Ishikawa (cell line): ENCODE data around the gene OLIG1.

Experiments used
- CEBPB ChIP-seq: IDR thresholded peaks from 2 replicates; pipeline ENCODE4 v1.6.1; 2012
- CREB1 ChIP-seq: IDR thresholded peaks from 2 replicates; pipeline ENCODE4 v1.6.1; 2012; ENCODE audit warnings: low read depth
- EGR1 ChIP-seq: IDR thresholded peaks from 2 replicates; pipeline ENCODE4 v1.6.1; 2012
- EP300 ChIP-seq: IDR thresholded peaks from 2 replicates; pipeline ENCODE4 v1.6.1; 2012; ENCODE audit warnings: borderline replicate concordance
- FOXM1 ChIP-seq: IDR thresholded peaks from 2 replicates; pipeline ENCODE4 v1.6.1; 2012; ENCODE audit warnings: low read depth, borderline replicate concordance
- NFIC ChIP-seq: IDR thresholded peaks from 2 replicates; pipeline ENCODE4 v1.6.1; 2012
- RAD21 ChIP-seq: IDR thresholded peaks from 2 replicates; pipeline ENCODE4 v1.6.1; 2012; ENCODE audit warnings: low read depth
- TAF1 ChIP-seq: IDR thresholded peaks from 2 replicates; pipeline ENCODE4 v1.6.1; 2012; ENCODE audit warnings: low read depth, mild to moderate bottlenecking
- TCF12 ChIP-seq: IDR thresholded peaks from 2 replicates; pipeline ENCODE4 v1.6.1; 2012; ENCODE audit warnings: low read depth
- TEAD4 ChIP-seq: IDR thresholded peaks from 2 replicates; pipeline ENCODE4 v1.6.1; 2012
- YY1 ChIP-seq: IDR thresholded peaks from 2 replicates; pipeline ENCODE4 v1.6.1; 2012; ENCODE audit warnings: low read depth
- ZBTB7A ChIP-seq: IDR thresholded peaks from 2 replicates; pipeline ENCODE4 v1.6.1; 2012; ENCODE audit warnings: low read depth
- TF ChIP-seq, protein P1 (sequence below): IDR thresholded peaks from 2 replicates; pipeline ENCODE4 v1.6.1; 2012; ENCODE audit warnings: low read depth, mild to moderate bottlenecking
- TF ChIP-seq, protein P2 (sequence below): IDR thresholded peaks from 2 replicates; pipeline ENCODE4 v1.6.1; 2012
- TF ChIP-seq, protein P3 (sequence below): IDR thresholded peaks from 2 replicates; pipeline ENCODE4 v1.6.1; 2012

Gene OLIG1

DNA sequence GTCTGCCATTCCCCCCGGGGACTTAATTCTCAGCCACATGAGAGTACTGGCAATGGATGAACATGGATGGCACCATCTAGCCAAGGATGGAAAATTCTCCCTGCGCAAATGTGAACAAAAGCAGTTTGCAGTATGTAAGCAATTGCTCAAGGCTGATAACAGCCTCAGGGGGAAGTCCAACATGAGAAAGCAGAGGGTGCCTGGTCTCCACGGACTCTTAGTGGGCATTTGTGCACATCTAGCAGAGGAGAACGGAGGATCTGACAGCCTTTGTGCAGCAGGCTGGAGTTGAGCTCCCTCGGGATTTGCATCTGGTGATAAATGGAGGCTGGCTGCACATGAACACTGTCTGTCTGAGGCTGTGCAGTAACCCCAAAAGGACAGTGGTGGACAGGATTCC is 13.9 kb upstream of the OLIG1 start:
- TF ChIP-seq, protein P1, sequence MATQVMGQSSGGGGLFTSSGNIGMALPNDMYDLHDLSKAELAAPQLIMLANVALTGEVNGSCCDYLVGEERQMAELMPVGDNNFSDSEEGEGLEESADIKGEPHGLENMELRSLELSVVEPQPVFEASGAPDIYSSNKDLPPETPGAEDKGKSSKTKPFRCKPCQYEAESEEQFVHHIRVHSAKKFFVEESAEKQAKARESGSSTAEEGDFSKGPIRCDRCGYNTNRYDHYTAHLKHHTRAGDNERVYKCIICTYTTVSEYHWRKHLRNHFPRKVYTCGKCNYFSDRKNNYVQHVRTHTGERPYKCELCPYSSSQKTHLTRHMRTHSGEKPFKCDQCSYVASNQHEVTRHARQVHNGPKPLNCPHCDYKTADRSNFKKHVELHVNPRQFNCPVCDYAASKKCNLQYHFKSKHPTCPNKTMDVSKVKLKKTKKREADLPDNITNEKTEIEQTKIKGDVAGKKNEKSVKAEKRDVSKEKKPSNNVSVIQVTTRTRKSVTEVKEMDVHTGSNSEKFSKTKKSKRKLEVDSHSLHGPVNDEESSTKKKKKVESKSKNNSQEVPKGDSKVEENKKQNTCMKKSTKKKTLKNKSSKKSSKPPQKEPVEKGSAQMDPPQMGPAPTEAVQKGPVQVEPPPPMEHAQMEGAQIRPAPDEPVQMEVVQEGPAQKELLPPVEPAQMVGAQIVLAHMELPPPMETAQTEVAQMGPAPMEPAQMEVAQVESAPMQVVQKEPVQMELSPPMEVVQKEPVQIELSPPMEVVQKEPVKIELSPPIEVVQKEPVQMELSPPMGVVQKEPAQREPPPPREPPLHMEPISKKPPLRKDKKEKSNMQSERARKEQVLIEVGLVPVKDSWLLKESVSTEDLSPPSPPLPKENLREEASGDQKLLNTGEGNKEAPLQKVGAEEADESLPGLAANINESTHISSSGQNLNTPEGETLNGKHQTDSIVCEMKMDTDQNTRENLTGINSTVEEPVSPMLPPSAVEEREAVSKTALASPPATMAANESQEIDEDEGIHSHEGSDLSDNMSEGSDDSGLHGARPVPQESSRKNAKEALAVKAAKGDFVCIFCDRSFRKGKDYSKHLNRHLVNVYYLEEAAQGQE, result no peak
- TF ChIP-seq NFIC (no peak), TCF12 (no peak)

DNA sequence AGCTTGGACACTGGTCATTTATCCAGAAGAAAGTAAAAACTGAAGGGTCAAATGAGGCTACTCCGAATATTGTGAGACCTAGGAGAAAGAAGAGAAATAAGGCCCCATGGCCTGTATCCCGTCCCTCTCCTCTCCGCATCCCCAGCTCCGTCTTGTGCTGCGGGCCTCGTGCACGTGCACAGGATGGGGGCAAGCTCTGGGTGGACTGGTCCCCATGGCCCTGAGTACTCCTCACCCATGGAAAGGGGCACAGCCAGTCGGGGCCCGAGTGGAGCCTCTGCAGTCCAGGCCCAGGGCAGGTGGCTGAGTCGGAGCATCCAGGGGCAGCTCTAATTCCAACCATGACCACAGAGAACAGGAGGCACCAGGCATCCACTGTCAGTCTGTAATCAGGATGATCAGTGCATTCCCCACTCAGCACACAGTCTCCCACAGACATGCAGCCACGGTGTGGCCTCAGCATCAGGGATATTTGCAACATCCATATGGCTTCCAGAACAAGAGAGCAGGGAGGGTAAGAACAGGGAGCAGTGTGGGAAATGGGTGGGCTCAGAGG is 12.5 kb upstream of the OLIG1 start:
- TF ChIP-seq EP300, result no peak
- no peak for TF ChIP-seq TEAD4
- TF ChIP-seq TCF12, result no peak
- TF ChIP-seq EGR1, result no peak
- no peak for TF ChIP-seq ZBTB7A
- TF ChIP-seq FOXM1, result no peak
- TF ChIP-seq RAD21, result no peak
- no peak for TF ChIP-seq CREB1
- TF ChIP-seq, protein P2, sequence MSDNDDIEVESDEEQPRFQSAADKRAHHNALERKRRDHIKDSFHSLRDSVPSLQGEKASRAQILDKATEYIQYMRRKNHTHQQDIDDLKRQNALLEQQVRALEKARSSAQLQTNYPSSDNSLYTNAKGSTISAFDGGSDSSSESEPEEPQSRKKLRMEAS, result no peak
- no peak for TF ChIP-seq YY1
- TF ChIP-seq, protein P3, sequence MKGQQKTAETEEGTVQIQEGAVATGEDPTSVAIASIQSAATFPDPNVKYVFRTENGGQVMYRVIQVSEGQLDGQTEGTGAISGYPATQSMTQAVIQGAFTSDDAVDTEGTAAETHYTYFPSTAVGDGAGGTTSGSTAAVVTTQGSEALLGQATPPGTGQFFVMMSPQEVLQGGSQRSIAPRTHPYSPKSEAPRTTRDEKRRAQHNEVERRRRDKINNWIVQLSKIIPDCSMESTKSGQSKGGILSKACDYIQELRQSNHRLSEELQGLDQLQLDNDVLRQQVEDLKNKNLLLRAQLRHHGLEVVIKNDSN, result no peak
- no peak for TF ChIP-seq NFIC
- TF ChIP-seq, protein P1, result no peak
- TF ChIP-seq CEBPB, result no peak

DNA sequence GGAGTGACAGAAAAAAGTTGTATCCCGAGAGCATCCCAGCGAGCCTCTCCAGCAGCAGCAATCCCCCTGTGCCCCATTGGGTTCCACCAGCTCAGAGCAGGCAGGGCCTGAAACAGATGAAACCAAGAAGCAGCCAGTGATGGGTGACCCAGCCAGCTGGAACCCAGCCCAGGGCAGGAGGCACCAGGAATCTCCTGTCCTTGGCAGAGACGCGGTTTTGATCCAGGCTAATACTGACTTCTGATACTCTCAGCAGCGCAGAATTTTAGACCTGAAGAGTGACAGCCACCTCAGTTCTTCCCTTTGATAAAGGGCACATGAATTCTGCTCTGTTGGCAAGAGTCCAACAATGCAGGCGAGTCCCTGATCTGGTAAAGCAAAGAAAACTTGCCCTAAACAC is 11.4 kb upstream of the OLIG1 start:
- TF ChIP-seq YY1 (no peak), ZBTB7A (no peak), EP300 (no peak)

DNA sequence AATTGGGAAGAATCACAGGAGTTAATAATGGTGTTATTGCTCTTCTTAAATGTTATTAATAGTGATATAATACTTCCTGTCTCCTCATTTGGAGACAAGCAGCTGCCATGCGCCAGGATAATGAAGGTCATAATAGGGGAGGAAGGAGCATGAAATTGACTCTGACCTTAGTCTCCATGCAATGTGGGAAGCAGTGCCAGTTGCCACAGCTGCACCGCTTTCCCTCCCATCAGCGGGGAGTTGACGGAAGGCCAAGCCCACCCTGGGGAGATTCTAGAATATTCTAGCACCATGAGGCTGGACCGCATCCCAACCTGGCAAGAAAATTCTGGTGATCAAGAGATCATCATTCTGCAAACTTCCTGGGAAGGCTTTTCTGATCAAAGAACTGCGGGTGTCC is 11.0 kb upstream of the OLIG1 start:
- TF ChIP-seq TAF1, result no peak

DNA sequence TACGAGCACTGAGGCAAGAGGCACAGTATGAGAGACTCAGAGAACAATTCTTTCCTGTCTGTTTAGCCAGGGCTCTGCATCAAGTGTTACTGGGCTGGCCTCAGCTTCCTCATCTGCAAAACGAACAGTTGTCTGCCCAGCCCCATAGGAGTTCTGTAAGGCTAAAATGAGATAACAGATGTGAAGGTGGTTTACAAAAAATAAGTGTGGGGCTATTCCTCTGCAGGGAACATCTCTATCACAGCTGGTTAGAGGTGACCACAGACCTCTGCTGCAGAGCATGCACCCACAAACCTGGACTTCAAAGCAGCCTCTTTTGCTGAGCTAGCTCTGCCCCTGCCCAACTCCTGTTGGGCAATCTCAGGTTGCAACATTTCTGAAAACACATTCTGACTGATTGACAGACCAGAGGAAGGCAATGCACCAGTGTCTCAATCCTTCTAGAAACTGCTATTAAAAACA is 10.5 kb upstream of the OLIG1 start:
- TF ChIP-seq, protein P3, result no peak
- TF ChIP-seq, protein P1, result no peak
- TF ChIP-seq TEAD4 (no peak), CEBPB (no peak), NFIC (no peak), EP300 (no peak), YY1 (no peak), ZBTB7A (no peak), TCF12 (no peak), TAF1 (no peak), EGR1 (no peak), FOXM1 (no peak)
- TF ChIP-seq, protein P2, result no peak

DNA sequence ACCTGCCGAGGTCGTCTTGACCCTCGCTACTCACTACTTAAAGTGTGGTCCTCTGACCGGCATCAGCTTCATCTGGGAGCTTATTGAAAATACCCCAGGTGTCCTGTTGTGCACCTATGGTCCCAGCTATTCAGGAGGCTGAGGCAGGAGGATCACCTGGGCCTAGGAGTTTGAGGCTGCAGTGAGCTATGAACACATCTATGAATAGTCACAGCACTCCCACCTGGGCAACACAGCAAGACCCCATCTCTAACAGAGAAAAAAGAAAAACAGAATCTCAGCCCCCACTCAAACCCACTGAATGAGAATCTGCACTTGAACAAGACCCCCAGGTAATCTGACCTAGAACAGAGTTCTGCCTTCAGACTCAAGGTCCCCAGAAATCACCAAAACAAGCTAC is 8.7 kb upstream of the OLIG1 start:
- TF ChIP-seq, protein P1, result no peak
- TF ChIP-seq, protein P3, result no peak
- TF ChIP-seq EP300 (no peak), FOXM1 (no peak), EGR1 (no peak), RAD21 (no peak), CREB1 (no peak), TCF12 (no peak), ZBTB7A (no peak), TAF1 (no peak), YY1 (no peak)
- TF ChIP-seq, protein P2, result no peak
